ENCODE measurements around the gene LMAN2L.
"Not testable (repeated sequence)": the region's sequence is repeated elsewhere in the genome, so short reads cannot be mapped to it uniquely, and the experiment has no call there.

LMAN2L gene

DNA sequence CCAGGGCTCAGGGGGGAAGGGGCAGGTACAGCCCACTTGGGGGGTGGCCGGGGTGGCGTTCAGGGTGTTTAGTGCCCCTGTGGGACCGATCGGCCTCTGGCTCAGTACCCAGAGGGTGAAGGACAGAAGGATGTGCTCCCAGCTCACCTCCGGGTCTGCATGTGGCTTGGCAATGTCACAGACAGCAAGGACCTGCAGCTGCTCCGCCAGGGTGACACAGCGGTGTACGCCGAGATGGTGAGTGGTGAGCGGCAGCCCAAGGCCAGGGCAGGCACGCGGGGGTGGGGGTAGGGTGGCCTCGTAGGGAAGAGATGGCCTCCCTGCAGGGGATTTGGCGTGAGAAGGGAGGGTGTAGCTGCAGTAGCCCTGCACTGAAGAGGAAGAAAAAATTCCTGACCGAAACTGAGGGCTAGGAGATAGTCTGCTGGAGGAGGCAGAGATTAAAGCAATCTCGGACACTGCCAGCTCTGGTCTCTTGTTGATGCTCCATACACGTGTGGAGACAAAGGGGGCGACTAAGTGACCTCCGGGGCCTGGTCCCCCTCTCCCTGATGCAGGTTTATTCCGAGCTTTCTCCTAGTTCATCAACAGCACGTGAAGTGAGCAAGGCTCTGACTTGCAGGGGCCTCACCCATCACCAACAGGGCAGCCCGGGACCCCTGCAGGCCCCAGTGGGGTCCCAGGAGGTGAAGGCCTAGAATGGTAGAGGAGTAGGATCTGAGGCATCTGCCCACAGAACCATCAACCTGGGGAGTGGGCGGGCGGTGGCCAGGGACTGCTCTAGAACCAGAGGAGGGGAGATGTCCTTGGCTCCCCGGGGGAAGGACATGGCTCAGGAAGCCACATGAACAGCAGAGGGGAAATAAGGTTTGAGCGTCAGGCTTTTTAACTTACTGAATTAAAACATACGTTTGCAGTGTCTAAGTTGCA lies 51.9 kb downstream of the LMAN2L start:
- DNase-seq (ENCODE audit: low spot score) = no peak

DNA sequence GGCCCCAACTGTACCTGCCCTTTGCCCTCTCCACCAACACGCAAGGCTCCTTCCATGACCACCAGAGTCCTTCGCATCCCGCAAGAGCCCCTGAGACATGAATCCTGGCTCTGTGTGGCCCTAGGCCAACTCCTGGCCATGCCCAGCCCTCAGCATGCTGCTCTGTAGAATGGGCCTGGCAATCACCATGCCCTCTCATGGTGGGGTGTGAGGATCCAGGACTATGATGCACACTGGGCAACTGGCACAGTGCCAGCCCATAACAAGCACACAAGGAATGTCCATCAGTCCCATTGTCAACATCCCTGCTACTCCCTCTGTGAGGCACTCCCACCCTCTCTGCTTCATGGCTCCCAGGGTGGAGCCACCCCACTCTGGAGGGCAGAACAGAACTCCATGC lies 52.6 kb downstream of the LMAN2L start:
- DNase-seq (ENCODE audit: low spot score) = no peak

DNA sequence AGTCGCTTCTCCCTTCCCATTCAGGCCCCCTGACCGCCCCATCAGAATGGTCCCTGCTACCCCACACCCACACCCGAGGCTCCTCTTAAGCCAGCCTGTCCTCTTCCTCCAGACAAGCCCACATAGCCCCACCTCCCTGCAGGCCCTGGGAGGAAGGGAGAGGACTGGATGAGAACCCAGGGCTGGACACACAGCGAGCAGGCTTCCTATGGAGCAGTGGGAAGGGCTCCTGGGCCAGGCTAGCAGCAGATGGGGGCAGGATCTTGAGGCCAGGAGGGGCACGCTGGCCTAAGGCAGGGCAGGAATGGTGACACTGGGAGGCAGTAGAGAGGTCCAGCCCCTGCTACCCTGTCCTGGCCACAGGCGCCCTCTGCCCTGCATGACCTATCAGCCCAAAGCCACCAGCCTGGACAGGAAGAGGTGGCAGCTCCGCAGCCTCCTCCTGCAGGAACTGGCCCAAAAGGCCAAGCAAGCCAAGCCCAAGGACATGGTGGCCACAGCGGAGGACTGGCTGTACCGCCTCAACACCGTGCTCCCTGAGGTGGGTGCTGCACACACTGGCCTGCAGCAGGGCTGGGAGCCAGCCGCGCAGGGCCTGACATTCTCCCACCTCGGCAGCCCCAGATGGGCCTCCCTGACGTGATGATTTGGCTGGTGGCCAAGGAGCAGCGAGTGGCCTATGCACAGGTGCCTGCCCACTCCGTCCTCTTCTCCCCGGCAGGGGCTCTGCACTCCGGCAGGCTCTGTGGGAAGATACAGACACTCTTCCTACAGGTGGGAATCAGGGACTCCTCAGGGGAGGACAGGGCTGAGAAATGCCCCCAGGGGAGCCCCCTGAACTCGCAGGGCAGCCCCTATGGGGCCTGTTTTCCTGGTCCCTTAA lies 54.0 kb downstream of the LMAN2L start:
- DNase-seq (ENCODE audit: low spot score) = no peak

GRCh38 chr2:96684883-96685576 lies 54.8 kb downstream of the LMAN2L start:
- no peak for DNase-seq (ENCODE audit: low spot score)

DNA sequence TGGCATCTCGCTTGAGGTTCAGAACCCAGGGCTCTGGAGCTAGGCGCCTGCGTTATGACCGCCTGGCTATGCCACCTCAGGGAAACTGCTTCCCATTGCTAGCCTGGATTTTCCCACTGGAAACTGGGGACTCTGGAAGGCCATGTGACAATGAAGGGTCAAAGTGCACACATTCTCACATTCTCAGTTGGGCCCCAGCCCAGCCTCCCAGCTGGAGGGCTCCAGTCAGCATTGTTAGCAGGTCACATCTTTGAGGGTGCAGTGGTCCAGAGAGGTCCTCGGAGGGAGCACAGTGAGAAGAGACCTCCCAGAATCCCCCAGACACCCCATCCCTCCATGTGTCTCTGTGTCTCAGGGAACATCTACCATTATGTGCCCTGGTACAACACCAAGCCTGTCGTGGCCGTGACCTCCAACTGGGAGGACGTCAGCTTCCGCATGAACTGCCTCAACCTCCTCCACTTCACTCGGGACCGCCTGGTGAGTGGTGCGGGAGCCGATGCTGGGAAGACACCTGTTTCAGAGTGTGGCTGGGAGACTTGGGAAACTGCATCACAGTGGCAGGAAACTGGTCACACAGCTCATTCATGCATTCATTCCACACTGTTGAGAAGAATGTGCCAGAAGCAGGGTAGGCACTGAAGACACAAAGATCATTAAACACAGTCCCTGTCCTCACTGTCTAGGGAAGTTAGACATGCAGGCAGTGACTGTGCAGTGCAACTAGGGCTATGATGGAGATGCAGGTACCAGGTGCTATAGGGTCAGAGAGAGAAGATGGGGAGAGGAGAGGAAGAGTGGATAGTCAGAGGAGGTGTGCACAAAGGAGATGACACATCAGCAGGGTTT lies 55.7 kb downstream of the LMAN2L start:
- no peak for DNase-seq (ENCODE audit: low spot score)

DNA sequence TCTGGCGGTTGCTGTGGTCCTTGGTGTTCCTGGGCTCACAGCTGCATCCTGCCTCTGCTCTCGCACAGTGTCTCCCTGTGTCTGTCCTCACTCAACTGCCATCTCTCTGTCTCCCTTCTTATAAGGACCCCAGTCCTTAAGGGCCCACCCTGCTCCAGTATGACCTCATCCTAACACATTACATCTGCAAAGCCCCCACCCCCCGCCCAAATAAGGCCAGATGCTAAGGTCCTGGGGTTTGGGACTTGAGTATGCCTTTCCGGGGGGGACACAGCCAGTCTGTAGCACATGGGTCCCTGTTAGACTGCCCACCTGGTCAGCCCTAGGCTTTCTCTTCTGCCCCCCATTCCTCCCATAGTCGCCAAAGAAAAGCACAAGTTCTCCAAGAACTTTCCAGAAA lies 56.6 kb downstream of the LMAN2L start:
- no peak for DNase-seq (ENCODE audit: low spot score)

- no peak for DNase-seq (ENCODE audit: low spot score)
These were observed 58.3 kb downstream of the LMAN2L start for GRCh38 chr2:96681540-96681939.

GRCh38 chr2:96680561-96681141 lies 59.2 kb downstream of the LMAN2L start:
- no peak for DNase-seq (ENCODE audit: low spot score)

DNA sequence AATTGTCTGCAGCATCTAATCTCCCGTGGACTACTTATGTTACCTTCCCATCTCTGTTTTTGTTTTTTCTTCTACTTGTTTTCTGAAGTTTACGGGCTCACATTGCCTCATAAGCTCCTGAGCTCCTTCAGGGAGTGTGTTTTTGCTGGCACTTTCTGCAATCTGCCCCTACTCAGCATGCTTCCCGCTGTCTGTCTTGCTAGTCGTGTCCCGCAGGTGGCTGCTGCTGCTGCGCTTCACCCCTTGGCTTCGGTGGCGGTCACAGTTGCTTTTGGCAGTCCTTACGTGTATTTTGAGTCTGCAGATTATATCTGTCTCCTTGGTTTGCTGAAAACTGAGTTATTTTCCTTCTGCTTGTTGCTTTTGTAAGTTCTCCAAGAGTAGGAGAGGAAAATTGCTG lies 60.0 kb downstream of the LMAN2L start:
- no peak for DNase-seq (ENCODE audit: low spot score)

- no peak for DNase-seq (ENCODE audit: low spot score)
These were observed 70.2 kb downstream of the LMAN2L start for GRCh38 chr2:96669539-96670215.

- no peak for DNase-seq (ENCODE audit: low spot score)
These were observed 71.1 kb downstream of the LMAN2L start for GRCh38 chr2:96668771-96669170.

- DNase-seq (ENCODE audit: low spot score) = not testable (repeated sequence)
These were observed 74.1 kb downstream of the LMAN2L start for GRCh38 chr2:96665717-96666116.

GRCh38 chr2:96665083-96665569 lies 74.7 kb downstream of the LMAN2L start:
- DNase-seq (ENCODE audit: low spot score) = no peak

GRCh38 chr2:96664366-96664925 lies 75.4 kb downstream of the LMAN2L start:
- DNase-seq (ENCODE audit: low spot score) = no peak

DNA sequence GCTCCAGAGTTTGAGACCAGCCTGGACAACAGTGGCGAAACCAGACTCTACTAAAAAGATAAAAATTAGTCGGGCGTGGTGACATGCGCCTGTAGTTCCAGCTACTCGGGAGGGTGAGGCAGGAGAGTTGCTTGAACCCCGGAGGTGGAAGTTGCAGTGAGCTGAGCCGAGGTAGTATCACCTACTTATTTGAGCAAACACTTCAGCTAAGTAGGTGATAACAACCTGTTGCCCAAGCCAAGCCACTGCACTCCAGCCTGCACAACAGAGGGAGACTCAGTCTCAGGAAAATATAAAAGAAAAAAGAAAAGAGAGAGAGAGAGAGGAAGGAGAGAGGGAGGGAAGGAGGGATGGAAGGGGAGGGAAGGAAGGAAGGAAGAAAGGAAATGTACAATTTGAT lies 76.0 kb downstream of the LMAN2L start:
- no peak for DNase-seq (ENCODE audit: low spot score)

DNA sequence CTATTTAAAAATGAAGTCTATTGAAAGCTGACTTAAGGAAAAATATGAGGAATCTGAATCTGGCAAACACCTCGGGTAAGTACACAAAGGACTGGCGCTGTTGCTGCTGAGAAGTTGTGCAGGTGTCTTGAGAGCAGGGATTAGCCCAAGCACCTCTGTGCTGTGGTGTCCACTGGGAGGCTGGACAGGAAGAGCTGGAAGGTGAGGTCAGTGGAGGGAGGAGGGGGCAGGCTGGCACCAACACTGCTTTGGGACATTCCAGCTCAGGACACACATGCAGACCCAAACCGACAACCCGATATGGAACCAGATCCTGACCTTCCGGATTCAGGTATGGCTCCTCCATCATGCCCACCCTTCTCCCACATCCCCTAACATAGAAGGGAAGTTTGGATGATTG lies 76.7 kb downstream of the LMAN2L start:
- no peak for DNase-seq (ENCODE audit: low spot score)

DNA sequence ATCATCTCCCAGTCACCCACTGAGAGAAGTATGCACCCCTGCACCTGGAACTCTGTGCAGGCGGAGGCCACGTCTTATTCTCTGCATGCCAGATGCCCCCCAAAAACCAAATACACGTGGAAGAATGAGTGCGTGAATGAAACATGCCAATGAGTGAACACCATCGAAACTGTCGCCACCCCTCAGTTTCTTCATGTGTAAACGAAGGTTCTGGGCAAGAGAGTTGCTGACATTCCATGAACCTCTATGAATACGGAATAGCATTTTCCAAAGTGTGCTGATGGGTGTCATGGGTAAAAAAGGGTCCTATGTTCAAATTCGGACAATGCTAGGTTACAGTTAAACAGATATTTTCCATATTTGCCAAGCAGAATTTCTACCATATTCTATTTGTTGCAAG lies 77.5 kb downstream of the LMAN2L start:
- DNase-seq (ENCODE audit: low spot score) = no peak

- no peak for DNase-seq (ENCODE audit: low spot score)
These were observed 78.5 kb downstream of the LMAN2L start for GRCh38 chr2:96661324-96661723.

GRCh38 chr2:96656540-96656939 lies 83.3 kb downstream of the LMAN2L start:
- no peak for DNase-seq (ENCODE audit: low spot score)

All from CD4-positive, alpha-beta T cell treated with Interleukin-6 at 100 ng/mL for 8 hours (primary cell).